ENCODE results near the gene NR6A1.

Gene NR6A1

GRCh38 chr9:124765439-124765835, 5.7 kb downstream of the NR6A1 start:
- DNase-seq (ENCODE audit: low read depth), result no peak
- TF ChIP-seq, protein P1, sequence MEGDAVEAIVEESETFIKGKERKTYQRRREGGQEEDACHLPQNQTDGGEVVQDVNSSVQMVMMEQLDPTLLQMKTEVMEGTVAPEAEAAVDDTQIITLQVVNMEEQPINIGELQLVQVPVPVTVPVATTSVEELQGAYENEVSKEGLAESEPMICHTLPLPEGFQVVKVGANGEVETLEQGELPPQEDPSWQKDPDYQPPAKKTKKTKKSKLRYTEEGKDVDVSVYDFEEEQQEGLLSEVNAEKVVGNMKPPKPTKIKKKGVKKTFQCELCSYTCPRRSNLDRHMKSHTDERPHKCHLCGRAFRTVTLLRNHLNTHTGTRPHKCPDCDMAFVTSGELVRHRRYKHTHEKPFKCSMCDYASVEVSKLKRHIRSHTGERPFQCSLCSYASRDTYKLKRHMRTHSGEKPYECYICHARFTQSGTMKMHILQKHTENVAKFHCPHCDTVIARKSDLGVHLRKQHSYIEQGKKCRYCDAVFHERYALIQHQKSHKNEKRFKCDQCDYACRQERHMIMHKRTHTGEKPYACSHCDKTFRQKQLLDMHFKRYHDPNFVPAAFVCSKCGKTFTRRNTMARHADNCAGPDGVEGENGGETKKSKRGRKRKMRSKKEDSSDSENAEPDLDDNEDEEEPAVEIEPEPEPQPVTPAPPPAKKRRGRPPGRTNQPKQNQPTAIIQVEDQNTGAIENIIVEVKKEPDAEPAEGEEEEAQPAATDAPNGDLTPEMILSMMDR (IDR thresholded peaks at IDR 0.05; ENCODE audit: control insufficient read depth, extremely low read depth, insufficient read depth), result no peak
- H3K4me3 ChIP-seq (ENCODE audit: low read depth, low read length), result no peak overlapping the region

DNA sequence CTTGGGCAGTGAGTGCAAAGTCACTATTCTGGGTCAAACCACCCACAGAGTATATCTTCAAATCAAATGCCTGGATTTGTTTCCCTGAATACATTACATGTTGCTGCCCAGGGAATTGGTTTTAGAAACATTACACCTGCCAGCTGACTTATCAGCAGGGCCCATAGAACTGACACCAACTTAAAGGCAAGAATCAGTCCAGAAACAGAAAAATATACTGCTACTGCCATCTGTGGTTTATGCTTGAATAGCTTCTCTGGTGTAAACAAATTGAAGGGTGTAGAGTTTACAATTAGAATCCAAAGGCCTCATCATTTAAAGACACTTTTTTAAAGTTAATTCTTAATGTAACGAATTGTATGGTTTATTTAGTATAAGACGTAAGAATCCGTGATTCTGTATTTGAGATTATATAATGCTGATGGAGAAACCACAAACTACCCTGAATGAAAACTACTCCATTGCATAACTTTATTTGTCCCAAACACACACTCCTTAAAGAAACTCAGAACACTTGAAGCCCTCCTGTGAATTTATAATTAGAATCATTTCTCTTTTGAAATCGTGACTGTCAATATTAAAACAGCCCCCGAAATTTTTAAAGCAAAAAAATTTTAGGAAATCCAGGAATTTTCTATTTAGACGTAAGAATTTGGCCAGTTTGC, 6.2 kb downstream of the NR6A1 start:
- no peak overlapping the region for H3K4me3 ChIP-seq (ENCODE audit: low read depth, low read length)
- no peak for DNase-seq (ENCODE audit: low read depth)
- TF ChIP-seq, protein P1 (IDR thresholded peaks at IDR 0.05; ENCODE audit: control insufficient read depth, extremely low read depth, insufficient read depth), result peak; percentile 46

GRCh38 chr9:124762633-124763032, 8.5 kb downstream of the NR6A1 start:
- H3K4me3 ChIP-seq (ENCODE audit: low read depth, low read length), result no peak overlapping the region

DNA sequence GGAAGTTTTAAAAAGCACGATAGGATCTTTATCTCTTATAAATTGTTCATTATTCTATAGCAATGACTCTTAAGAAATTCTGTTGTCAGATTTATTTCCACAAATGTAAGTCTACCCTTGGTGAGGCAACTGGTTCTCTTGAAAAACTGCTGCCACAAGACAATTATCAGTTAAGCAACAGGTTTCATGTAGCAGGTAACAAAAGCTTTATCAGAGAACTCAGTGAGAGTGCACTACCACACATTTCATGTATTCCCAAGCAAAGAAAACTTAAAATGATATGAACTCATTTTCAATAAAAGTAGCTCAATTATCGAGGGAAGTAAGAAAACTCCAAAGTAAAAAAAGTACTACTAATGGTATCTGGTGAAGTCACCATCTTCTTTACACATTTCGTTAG, 9.4 kb downstream of the NR6A1 start:
- DNase-seq (ENCODE audit: low read depth), result no peak
- no peak overlapping the region for H3K4me3 ChIP-seq (ENCODE audit: low read depth, low read length)
- TF ChIP-seq, protein P1 (IDR thresholded peaks at IDR 0.05; ENCODE audit: control insufficient read depth, extremely low read depth, insufficient read depth), result no peak

More at GRCh38 chr9:124762633-124763032, 8.5 kb downstream of the NR6A1 start:
- TF ChIP-seq, protein P1 (IDR thresholded peaks at IDR 0.05; ENCODE audit: control insufficient read depth, extremely low read depth, insufficient read depth), result no peak
- no peak for DNase-seq (ENCODE audit: low read depth)

- TF ChIP-seq, protein P1 (IDR thresholded peaks at IDR 0.05; ENCODE audit: control insufficient read depth, extremely low read depth, insufficient read depth), result no peak
- no peak for DNase-seq (ENCODE audit: low read depth)
- H3K4me3 ChIP-seq (ENCODE audit: low read depth, low read length), result no peak overlapping the region
These were observed 9.9 kb downstream of the NR6A1 start for GRCh38 chr9:124761196-124761595.

GRCh38 chr9:124760719-124761118, 10.4 kb downstream of the NR6A1 start:
- TF ChIP-seq, protein P1 (IDR thresholded peaks at IDR 0.05; ENCODE audit: control insufficient read depth, extremely low read depth, insufficient read depth), result no peak
- no peak overlapping the region for H3K4me3 ChIP-seq (ENCODE audit: low read depth, low read length)
- DNase-seq (ENCODE audit: low read depth), result no peak

- no peak overlapping the region for H3K4me3 ChIP-seq (ENCODE audit: low read depth, low read length)
- TF ChIP-seq, protein P1 (IDR thresholded peaks at IDR 0.05; ENCODE audit: control insufficient read depth, extremely low read depth, insufficient read depth), result no peak
- no peak for DNase-seq (ENCODE audit: low read depth)
These were observed 11.8 kb downstream of the NR6A1 start for GRCh38 chr9:124759327-124759726.

All from LNCaP clone FGC (cell line).